GM23338 (cell line): Measurements from ENCODE around the gene PAK4. TPM values are rescaled to one million over a fixed set of nuclear protein-coding genes. Genes with fewer than 3 reads are reported as not detected.

ENCODE experiments used
- ATAC-seq: fragments of 200-7000 bp; cut with Tn5 transposase; 3 replicates; pipeline ENCODE4 v1.9.1; 2020
- DNase-seq: peaks from one replicate; pipeline ENCODE4 v3.0.0-alpha.2; 2015; ENCODE audit warnings: low spot score
- H2AFZ ChIP-seq: fragments of 200-600 bp; sonication (generic); 2 replicates; pipeline ENCODE4 v1.8.0; 2016; ENCODE audit warnings: antibody characterized with exemption, mild to moderate bottlenecking, moderate library complexity
- H3F3A ChIP-seq: fragments of 200-600 bp; sonication (generic); replicated peaks from 2 replicates; pipeline ENCODE4 v1.8.0; 2017; ENCODE audit warnings: antibody characterized with exemption, mixed run types, low read depth
- H3K27ac ChIP-seq: fragments of 200-600 bp; sonication (generic); 2 replicates; pipeline ENCODE4 v1.6.1; 2016; ENCODE audit warnings: low read depth
- H3K27me3 ChIP-seq: fragments of 200-600 bp; sonication (generic); 2 replicates; pipeline ENCODE4 v1.8.0; 2016; ENCODE audit warnings: mild to moderate bottlenecking, mixed run types, moderate library complexity; ENCODE audit not compliant: insufficient read depth
- H3K36me3 ChIP-seq: fragments of 200-600 bp; sonication (generic); 2 replicates; pipeline ENCODE4 v1.8.0; 2016; ENCODE audit warnings: mild to moderate bottlenecking; ENCODE audit not compliant: insufficient read depth
- H3K4me1 ChIP-seq: fragments of 200-600 bp; sonication (generic); 2 replicates; pipeline ENCODE4 v1.8.0; 2016; ENCODE audit warnings: mild to moderate bottlenecking, moderate library complexity; ENCODE audit not compliant: insufficient read depth
- H3K4me2 ChIP-seq: fragments of 200-600 bp; sonication (generic); 2 replicates; pipeline ENCODE4 v1.7.1; 2017; ENCODE audit warnings: mixed run types
- H3K4me3 ChIP-seq: fragments of 200-600 bp; sonication (generic); 2 replicates; pipeline ENCODE4 v1.6.1; 2016; ENCODE audit warnings: mixed run types
- H3K79me2 ChIP-seq: fragments of 200-600 bp; sonication (generic); replicated peaks from 2 replicates; pipeline ENCODE4 v1.8.0; 2017; ENCODE audit warnings: mild to moderate bottlenecking; ENCODE audit not compliant: insufficient read depth
- H3K9me2 ChIP-seq: fragments of 200-600 bp; sonication (generic); 2 replicates; pipeline ENCODE4 v1.8.0; 2017; ENCODE audit not compliant: insufficient read depth
- H4K20me1 ChIP-seq: fragments of 200-600 bp; sonication (generic); replicated peaks from 2 replicates; pipeline ENCODE4 v1.8.0; 2017; ENCODE audit warnings: mild to moderate bottlenecking; ENCODE audit not compliant: insufficient read depth
- H3K27ac Mint-ChIP-seq: 2 replicates; pipeline ENCODE4 v1.8.0; 2020; ENCODE audit warnings: inconsistent platforms, mild to moderate bottlenecking, moderate library complexity, mixed read lengths
- H3K27me3 Mint-ChIP-seq: 3 replicates; pipeline ENCODE4 v1.8.0; 2022; ENCODE audit warnings: low read depth, mild to moderate bottlenecking, moderate library complexity, mixed read lengths, inconsistent platforms; ENCODE audit not compliant: insufficient read depth, poor library complexity
- H3K36me3 Mint-ChIP-seq: 3 replicates; pipeline ENCODE4 v1.8.0; 2021; ENCODE audit warnings: low read depth, mild to moderate bottlenecking, inconsistent platforms, moderate library complexity, mixed read lengths
- H3K4me1 Mint-ChIP-seq: 3 replicates; pipeline ENCODE4 v1.8.0; 2020; ENCODE audit warnings: mild to moderate bottlenecking, inconsistent platforms, mixed read lengths
- H3K4me3 Mint-ChIP-seq: 3 replicates; pipeline ENCODE4 v1.8.0; 2021; ENCODE audit warnings: moderate library complexity, mild to moderate bottlenecking, inconsistent platforms, mixed read lengths
- H3K9me3 Mint-ChIP-seq: 3 replicates; pipeline ENCODE4 v1.8.0; 2020; ENCODE audit warnings: moderate library complexity, mild to moderate bottlenecking, inconsistent platforms, mixed read lengths
- CREB1 ChIP-seq: fragments of 250-450 bp; sonication (Bioruptor Pico); IDR thresholded peaks from 2 replicates; pipeline ENCODE4 v1.5.0; 2020; ENCODE audit warnings: low read depth, mild to moderate bottlenecking, moderate library complexity
- CTCF ChIP-seq, 2 experiments: fragments of 200-600 bp in 1 of 2; sonication (generic) in 1 of 2; conservative IDR thresholded peaks; 2 replicates each; pipeline versions ENCODE4 v1.5.1 to v1.6.1; 2016 to 2017; ENCODE audit warnings: antibody characterized with exemption in 2 of 2, low read depth in 2 of 2, mild to moderate bottlenecking in 2 of 2, moderate library complexity in 1 of 2
- JUNB ChIP-seq: IDR thresholded peaks from one replicate; pipeline ENCODE4 v1.6.1; 2016; ENCODE audit warnings: antibody characterized with exemption; ENCODE audit not compliant: unreplicated experiment
- NANOG ChIP-seq: IDR thresholded peaks from 2 replicates; pipeline ENCODE4 v1.6.1; 2016; ENCODE audit warnings: antibody characterized with exemption, borderline replicate concordance
- POLR2AphosphoS5 ChIP-seq: IDR thresholded peaks from 2 replicates; pipeline ENCODE4 v1.6.1; 2016; ENCODE audit warnings: antibody characterized with exemption, low read depth
- STAT1 ChIP-seq: IDR thresholded peaks from one replicate; pipeline ENCODE4 v1.6.1; 2016; ENCODE audit warnings: antibody characterized with exemption; ENCODE audit not compliant: unreplicated experiment
- ZNF114 ChIP-seq: fragments of 250-450 bp; sonication (Bioruptor Pico); IDR thresholded peaks from 2 replicates; pipeline ENCODE4 v1.5.0; 2020; ENCODE audit warnings: mild to moderate bottlenecking, moderate library complexity
- ZNF331 ChIP-seq: fragments of 250-450 bp; sonication (Bioruptor Pico); IDR thresholded peaks from 2 replicates; pipeline ENCODE4 v1.5.0; 2020; ENCODE audit warnings: low read depth, mild to moderate bottlenecking, moderate library complexity
- long read RNA-seq: library from polyadenylated mRNA; unstranded; transcript quantifications from one replicate; pipeline ENCODE4 v2.0.0, GENCODE V29; 2020; ENCODE audit not compliant: unreplicated experiment
- polyA plus RNA-seq: library from polyadenylated mRNA; unstranded; fragments of >200 nt; fragmentation: Nextera tagmentation; extraction: Ambion mirVana; gene quantifications from 2 replicates; pipeline ENCODE4 v1.2.1, GENCODE V29; 2016
- total RNA-seq: library from RNA; depleted of rRNA; stranded (reverse); fragments of >200 nt; shearing (Covaris generic); gene quantifications from 2 replicates; pipeline ENCODE4 v1.2.3, GENCODE V29; 2014; rRNA removed
- TF ChIP-seq, protein P1 (sequence below): IDR thresholded peaks from 2 replicates; pipeline ENCODE4 v1.6.1; 2016; ENCODE audit warnings: antibody characterized with exemption

PAK4 gene
- total RNA-seq = 31.7 and 35.4 TPM in 2 replicates
- 28.3 and 28.7 TPM in 2 replicates for polyA plus RNA-seq
- long read RNA-seq, partial matches to known transcripts = 2 of 10 reads
- long read RNA-seq, other reads (novel, unspliced or antisense) = 5 of 10 reads

- Histone ChIP-seq H3K27me3 (no peaks in the 10 kb centered on the region), H3K79me2 (peaks cover 46% of the 10 kb centered on the region), H3K27ac (peak within 1 kb of the TSS; percentile 74), H3K4me1 (peaks cover 19% of the 10 kb centered on the region), H2AFZ (peak within 1 kb of the TSS; percentile 21; the same call in 1 of the 2 replicates), H3K36me3 (no peaks in the 10 kb centered on the region), H3K4me3 (peak within 1 kb of the TSS; percentile 73), H3K9me2 (no peaks in the 10 kb centered on the region), H4K20me1 (peaks cover 12% of the 10 kb centered on the region), H3F3A (0 out of 2 replicates have a peak, but pooled peaks cover 6% of the 10 kb centered on the region), H3K4me2 (peak within 1 kb of the TSS; percentile 96)
- Mint-ChIP-seq H3K27ac (peak within 1 kb of the TSS; percentile 95), H3K4me3 (peak within 1 kb of the TSS; percentile 87), H3K27me3 (peaks cover 18% of the 10 kb centered on the region), H3K9me3 (no peaks in the 10 kb centered on the region), H3K4me1 (peaks cover 36% of the 10 kb centered on the region), H3K36me3 (no peaks in the 10 kb centered on the region)
- no peak for TF ChIP-seq ZNF114 (CRISPR knock-in tag)
- TF ChIP-seq, protein P1, sequence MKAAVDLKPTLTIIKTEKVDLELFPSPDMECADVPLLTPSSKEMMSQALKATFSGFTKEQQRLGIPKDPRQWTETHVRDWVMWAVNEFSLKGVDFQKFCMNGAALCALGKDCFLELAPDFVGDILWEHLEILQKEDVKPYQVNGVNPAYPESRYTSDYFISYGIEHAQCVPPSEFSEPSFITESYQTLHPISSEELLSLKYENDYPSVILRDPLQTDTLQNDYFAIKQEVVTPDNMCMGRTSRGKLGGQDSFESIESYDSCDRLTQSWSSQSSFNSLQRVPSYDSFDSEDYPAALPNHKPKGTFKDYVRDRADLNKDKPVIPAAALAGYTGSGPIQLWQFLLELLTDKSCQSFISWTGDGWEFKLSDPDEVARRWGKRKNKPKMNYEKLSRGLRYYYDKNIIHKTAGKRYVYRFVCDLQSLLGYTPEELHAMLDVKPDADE = peak; percentile 9; the same call in 1 of the 2 replicates
- TF ChIP-seq CTCF (conservative IDR thresholded peaks at IDR 0.05; ENCODE audit: low read depth in 2 of 2) = no peak
- no peak for TF ChIP-seq JUNB
- TF ChIP-seq POLR2AphosphoS5 = peak; percentile 90
- ATAC-seq = peak; percentile 91
- peak; percentile 99 for DNase-seq
These were observed at the start of gene PAK4 for GRCh38 chr19:39125554-39126311. PAK4 (plus strand) TSS chr19:39125786; CDS start chr19:39169554, 43,768 bp downstream.

DNA sequence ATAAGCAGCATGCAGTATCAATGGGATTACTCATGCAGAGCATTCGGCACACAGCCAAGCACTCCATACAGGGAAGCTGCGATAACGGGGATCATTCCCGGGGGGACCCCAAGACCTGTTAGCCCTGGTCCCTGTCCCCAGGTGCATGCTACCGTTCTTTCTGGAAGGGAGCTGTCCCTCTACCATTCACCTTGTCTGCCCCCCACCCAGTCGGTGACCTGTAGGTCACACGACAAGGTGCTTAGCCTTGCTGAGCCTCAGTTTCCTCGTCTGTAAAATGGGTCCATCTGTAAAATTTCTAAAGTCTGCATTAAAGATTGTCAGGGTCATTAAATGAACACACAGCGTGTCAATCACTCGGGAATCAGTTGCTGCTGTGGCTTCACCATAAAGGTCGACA, 48.3 kb upstream of the PAK4 start:
- H3K27ac Mint-ChIP-seq = no peak overlapping the region
- no peaks in the 10 kb centered on the region for H3K4me1 Mint-ChIP-seq
- Histone ChIP-seq H4K20me1 (no peaks in the 10 kb centered on the region), H3K79me2 (no peaks in the 10 kb centered on the region), H2AFZ (no peak overlapping the region), H3K27ac (no peak overlapping the region), H3K27me3 (peaks cover 3% of the 10 kb centered on the region), H3K4me3 (no peak overlapping the region), H3F3A (no peaks in the 10 kb centered on the region), H3K4me1 (no peaks in the 10 kb centered on the region), H3K9me2 (no peaks in the 10 kb centered on the region), H3K36me3 (no peaks in the 10 kb centered on the region), H3K4me2 (no peak overlapping the region)
- no peak for ATAC-seq
- H3K4me3 Mint-ChIP-seq = no peak overlapping the region
- H3K27me3 Mint-ChIP-seq = peaks cover 7% of the 10 kb centered on the region
- no peaks in the 10 kb centered on the region for H3K9me3 Mint-ChIP-seq
- DNase-seq = no peak
- no peaks in the 10 kb centered on the region for H3K36me3 Mint-ChIP-seq
- no peak for TF ChIP-seq NANOG
- no peak for TF ChIP-seq CTCF (conservative IDR thresholded peaks at IDR 0.05; ENCODE audit: low read depth in 2 of 2)
- TF ChIP-seq ZNF114 (CRISPR knock-in tag) = no peak
- TF ChIP-seq POLR2AphosphoS5 = no peak
- TF ChIP-seq CREB1 (CRISPR knock-in tag) = no peak
- TF ChIP-seq JUNB = no peak
- TF ChIP-seq STAT1 = no peak
- TF ChIP-seq ZNF331 (CRISPR knock-in tag) = no peak
- TF ChIP-seq, protein P1 = no peak
